GM21381 (cell line): ENCODE measurements around the gene SCD5.

ENCODE experiments used
- ATAC-seq: cut with Tn5 transposase; IDR thresholded peaks from one replicate; pipeline ENCODE4 v1.9.1; 2021; ENCODE audit warnings: mild to moderate bottlenecking, moderate library complexity; ENCODE audit not compliant: unreplicated experiment

Gene SCD5

DNA sequence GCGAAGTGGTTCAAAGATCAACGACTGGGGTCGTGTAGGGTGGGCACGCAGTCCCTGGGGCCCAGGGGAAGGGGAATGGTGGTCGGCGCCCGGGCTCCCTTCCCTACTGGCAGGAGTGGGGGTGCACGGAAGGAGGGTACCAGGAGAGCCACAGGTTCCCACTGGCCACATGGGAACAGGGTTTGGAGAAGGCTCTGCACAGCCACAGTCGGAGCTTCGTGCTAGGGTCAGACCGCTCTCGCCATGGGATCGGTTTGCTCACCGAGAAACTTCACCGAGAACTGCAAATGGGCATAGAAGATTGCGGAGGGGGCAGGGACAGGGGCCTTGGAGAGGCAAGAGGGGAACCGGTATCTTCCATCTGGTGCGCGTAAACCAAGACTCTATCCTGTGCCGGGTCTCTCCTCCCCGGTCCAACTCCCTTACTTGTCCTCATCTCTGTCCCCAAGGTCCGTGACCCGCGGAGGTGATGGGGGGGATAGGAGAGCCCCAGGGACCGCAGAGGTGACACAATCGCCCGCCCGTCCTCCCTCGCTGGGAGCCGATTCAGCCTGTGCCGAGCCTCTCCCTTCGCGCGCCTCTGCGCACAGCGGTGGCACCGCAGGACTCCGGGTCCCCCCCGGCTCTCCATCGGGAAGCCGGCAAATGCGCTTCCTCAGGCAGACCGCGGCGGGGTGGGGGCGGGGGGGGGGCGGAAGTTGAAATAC lies 1.0 kb downstream of the SCD5 start:
- ATAC-seq: no peak

DNA sequence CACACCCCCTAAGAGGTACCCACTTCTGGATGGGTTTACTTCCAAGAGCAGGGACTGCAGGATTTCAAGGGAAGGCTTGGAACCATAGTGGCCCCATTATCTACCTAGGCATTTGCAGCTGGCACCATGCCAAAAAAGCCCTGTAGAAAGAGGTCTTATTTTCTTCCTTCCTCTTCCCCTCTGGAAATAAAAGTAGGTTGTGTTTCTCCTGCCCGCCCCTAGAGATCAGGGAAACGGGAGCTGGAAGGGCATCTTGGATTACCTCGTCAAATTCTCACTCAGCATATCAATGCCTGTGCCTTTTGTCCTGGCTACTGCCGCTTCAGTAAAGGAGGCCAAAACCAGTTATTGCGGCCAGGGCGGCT lies 1.6 kb downstream of the SCD5 start:
- no peak for ATAC-seq

DNA sequence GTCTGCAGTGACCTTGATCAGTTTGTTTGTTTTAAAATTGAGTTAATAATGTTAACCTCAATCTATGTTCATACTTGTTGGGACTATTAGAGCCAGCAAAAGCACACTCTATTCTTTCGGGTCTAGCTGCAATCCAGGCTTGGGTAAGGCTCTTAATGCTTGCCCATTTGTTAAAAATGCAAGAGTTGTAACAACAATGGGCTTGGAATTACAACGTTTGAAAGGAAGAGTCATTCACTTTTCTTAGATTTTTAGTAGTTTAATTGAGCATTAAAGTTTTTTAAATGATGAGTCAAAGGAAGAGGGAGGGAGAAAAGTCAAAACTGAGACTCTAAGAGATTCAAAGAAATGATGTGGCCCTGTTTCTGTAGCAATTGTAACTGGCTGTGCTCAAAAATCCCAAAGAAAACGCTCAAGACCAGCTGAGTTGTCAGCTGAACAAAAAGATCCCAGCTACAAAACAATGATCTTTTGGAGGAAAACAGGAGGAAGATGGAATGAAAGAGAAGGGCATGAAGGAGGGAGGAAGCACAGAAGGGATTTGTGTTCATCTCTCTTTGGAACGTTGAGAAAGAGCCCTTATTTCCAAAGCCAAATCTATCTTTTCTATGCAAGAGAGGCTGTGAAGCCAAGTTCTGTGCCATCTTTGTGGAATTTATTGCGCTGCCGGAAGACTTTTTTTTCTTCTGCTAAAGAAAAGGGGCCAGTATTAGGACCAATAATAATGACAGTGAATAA lies 5.5 kb downstream of the SCD5 start:
- no peak for ATAC-seq

DNA sequence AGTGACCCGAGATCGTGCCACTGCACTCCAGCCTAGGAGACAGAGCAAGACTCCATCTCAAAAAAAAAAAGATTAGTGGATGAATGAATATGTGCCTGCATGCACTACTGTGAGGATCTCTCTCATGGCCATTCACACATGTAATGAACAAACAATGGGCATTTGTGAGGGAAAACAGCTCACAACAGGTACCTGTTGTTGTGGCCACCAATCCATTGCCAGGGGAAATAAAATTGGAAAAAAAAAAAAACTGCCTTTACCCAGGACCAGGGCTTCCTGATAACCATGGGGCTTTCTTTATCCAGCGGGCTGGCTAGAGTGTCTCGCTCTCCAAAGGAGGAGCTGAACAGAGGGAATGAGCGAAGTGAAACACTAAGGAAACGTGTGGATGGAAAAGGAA lies 7.4 kb downstream of the SCD5 start:
- ATAC-seq: no peak

DNA sequence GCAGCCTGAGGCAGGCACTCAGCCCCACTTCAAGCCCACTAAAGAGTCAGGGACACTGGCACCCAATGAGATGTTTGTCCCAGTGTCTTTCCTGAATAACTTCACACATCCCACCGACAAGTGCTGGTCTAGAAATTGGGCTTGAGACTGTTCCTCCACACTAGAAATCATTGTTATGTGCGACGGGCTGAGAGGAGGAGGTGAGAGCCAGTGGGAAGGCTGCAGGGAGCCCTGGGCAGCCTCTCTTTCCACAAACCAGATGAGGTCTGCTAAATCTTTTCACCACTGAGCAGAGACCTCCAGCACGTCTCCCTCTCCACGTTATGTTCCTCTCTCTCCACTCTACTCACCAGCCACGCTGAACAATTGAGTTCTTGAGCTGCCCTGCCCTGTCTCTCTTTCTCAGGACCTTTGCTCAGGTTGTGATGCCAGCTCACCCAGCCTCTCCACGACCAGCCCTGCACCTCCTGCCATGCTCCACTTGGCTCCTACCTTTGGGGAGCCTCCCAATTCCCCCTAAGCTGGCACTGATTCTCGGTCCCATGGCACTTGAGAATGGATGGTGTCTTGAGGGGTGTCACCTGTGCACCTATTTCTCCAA lies 8.4 kb downstream of the SCD5 start:
- no peak for ATAC-seq

DNA sequence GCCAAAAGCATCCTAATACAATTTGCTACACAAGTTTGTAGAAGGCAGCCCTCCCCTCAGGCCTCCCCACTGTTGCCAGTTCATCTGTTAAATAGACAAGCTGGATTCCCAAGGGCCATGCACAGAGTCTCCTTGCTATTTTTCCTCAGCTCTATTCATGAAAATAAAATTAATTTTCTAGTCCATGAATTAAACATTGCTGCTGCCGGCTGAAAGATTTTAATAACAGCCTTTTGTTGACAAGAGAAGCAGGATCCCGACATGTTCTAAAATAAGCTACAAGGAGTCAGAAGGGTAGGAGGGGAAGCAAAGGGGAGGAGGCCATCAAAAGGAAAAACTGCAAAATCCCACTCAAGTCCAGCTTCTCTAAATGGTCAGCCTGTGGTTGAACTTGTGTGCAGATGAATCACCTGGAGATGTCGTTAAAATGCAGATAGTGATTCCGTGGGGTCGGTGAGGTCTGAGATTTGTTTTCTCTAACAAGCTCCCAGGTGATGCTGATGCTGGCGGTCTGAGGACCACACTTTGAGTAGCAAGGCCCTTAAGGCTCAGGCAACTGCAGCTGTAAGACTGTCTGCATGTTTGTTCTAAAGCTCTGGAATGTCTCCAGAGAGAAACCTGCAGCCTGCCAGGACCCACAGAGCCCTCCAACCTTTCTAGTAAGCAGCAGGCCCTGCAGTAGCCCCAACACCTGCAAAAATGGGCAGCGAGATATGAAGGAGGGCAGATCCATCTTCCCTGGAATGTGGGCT lies 9.4 kb downstream of the SCD5 start:
- no peak for ATAC-seq

DNA sequence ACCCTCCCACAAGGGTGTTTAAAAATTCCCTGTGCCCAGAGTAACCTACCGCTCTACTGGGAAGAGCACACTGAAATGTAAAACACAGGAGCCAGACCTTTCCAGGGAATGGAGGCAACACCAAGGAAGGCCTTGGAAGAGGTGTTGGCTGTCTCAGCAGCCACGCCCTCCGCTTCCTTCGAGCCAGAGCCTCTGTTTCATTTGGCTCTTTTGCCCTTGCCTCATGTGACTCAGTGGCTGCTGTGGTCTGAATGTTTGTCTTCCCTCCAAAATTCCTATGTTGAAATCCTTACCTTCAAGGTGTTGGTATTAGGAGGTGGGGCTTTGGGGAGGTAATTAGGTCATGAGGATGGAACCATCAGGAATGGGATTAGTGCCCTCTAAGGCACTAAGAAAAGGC lies 11.3 kb downstream of the SCD5 start:
- no peak for ATAC-seq

DNA sequence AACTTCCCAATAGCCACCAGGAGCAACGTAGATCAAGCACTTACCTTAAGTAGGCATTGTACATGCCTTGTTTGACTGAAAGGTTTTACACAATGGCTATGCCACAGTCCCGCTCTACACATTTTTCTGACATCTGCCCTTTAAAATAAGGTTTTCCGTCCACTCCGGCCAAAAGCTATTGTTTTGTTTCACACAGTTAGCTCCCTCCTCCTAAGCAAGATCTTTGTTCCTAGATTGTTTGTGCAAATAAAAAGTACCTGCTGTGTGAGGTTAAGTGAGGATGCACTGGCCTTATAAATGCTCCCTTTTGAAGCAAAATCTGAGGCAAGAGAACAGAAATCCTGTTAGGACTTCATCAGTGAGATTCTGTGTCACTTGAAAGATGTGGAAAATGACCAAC lies 11.8 kb downstream of the SCD5 start:
- no peak for ATAC-seq

DNA sequence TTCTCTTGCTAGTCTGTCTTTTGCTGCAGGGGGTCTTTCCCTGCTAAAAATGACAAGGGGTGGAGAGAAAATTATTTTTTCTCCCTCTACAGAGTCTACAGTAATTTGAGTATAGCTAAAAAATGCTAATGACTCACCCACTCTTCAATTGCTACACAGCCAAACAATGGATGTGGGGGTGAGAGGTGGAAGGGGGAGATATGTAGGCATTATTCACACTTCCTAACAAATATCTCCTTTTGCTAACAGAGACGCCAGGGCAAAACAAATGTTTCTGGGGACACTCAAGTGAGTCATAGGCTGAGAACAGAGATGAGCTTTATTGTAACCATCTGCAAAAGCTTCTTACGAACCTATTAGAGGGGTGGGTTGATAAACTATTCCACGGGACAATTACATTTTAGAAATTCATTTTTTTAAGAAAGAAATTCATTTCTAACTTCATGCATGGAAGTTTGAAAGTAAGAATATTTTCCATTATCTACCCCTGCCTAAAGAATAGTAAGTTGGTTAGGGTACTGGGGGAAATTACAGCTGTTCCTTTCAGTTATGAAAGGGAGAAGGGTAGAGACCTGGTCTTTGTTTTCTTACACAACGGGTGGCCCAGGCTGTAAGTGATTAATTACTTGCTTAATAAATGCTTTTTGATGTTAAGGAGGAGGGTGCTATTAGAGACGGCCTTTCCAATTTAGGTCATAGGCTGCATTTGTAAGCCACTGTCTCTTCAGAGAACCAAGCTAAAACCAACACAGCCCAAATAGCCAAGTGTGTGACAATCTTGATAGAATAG lies 12.8 kb downstream of the SCD5 start:
- no peak for ATAC-seq

DNA sequence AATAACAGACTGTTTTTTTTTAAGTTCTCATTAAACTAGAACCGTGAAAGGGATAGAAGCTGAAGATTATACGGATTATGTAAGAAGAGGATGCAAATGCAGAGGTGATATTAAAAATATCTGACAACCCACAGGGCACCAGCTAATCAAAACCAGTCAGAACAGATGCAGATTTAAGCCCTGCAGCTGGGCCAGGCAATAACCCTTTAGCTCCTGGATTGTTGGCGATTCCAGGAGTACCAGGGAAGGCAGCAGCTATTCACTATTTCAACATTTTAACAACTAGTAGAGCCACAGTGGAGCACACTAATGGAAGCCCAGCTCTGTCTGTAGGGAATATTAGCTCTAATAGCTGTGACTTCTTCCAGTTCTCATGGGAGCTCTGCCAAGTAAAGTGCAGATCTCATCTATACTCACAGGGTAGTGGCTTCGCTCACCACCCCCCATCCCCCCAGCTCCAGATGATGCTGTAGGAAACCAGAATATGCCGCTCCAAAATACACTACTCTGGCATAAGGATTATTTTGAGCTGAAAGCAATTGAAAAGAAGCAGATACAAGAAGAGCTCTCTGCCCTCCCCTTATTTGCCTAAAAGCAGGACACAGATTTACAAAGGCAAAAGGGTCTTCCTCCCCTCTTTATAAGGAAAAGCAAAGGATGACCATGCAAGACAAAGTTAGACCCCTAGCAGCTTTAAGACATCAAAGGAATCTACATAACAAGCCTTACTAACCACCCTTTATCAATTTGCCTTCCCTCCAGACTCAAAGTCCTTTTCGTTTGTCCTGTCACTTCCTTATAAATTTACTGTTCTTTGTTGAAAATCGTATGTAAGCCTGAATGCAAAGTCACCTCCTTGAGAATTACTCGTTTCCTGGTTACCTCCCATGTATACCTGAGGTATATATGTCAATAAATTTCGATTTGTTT lies 13.7 kb downstream of the SCD5 start:
- ATAC-seq: no peak

DNA sequence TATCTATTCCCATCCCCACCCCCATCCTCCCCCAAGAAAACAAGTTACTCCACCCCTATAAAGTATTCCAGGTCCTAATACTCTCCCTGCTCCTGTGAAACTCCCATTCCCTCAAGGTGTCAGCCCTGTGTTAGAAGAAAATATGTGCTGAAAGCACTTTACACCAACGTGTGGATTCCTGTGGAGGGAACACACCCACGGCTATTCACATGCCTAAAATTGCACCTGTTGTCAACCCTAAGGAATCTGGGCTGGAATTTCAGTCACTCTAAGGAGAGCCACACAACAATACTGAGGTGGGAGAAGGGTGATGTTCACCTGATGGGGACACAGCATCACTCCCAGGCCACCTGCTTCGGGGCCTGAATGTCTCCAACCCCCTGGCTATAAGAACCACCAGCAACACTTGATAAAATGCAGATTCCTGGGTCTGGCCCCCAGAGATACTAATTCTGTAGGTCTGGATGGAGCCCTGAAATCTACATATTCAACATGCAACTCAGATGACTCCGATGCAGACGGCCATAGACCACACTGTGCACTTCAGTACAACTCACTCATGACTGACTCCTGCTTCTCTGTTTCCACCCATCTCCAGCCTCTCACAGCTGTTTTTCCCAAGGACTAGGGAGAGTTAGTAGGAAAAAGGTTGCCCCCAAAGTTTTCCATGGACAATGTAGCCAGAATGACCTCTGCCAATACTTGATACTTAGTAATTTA lies 15.8 kb downstream of the SCD5 start:
- no peak for ATAC-seq

DNA sequence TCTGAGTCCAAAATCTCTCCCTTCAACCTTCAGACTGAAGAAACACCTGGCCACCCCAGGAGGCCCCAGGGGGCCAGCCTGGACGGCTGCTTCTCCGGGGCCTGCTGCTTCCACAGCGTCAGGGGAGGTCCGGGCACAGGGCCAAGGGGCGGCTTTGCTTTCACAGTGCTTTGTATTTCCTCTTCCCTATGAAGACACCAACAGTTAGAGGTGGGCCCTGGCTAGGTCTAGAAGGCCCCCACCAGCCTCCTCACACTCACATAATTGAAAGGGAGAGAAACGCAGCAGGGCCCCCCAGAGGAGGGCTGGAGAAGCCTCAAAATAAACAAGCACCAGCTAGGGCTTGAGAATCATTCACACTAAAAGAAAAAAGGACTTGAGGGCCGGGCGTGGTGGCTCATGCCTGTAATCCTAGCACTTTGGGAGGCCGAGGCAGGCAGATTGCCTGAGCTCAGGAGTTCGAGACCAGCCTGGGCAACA lies 17.8 kb downstream of the SCD5 start:
- no peak for ATAC-seq

DNA sequence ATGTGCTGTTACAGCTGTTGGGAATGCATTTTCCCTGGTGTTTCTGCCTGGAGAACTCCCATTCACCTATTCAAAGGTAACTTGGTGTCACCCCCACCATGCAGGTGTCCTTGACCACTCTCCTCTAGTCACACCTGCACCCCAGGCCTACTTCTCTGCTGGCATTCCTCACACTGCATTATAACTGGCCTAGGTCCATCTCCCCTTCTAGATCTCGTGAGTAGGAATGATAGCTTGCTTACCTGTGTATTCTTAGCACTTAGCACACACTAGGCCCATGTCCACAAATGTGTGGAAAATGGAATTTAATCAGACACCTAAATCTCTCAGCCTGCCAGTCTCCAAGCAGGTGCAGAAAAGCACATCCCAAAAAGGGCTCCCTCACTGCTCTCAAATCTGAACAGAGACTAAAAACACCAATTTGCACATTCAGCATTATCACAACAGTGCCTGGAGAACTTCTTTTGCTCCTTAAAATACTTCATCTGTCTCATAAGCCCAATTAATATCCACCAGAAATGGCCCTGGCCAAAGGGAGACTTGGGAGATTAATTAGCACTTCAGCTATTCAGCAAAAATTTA lies 18.3 kb downstream of the SCD5 start:
- no peak for ATAC-seq

DNA sequence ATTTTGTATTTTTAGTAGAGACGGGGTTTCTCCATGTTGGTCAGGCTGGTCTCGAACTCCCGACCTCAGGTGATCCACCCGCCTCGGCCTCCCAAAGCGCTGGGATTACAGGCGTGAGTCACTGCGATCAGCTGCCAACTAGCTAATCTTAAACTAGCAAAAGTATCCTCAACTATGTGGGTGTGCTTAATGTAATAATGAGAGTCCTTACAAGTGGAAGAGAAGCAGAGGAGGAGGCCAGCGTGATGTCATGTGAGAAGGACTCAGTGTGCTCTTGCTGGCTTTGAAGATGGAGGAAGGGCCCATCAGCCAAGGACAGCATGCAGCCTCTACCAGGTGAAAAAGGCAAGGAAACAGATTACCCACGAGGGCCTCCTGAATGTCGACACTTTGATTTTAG lies 19.6 kb downstream of the SCD5 start:
- ATAC-seq: no peak

DNA sequence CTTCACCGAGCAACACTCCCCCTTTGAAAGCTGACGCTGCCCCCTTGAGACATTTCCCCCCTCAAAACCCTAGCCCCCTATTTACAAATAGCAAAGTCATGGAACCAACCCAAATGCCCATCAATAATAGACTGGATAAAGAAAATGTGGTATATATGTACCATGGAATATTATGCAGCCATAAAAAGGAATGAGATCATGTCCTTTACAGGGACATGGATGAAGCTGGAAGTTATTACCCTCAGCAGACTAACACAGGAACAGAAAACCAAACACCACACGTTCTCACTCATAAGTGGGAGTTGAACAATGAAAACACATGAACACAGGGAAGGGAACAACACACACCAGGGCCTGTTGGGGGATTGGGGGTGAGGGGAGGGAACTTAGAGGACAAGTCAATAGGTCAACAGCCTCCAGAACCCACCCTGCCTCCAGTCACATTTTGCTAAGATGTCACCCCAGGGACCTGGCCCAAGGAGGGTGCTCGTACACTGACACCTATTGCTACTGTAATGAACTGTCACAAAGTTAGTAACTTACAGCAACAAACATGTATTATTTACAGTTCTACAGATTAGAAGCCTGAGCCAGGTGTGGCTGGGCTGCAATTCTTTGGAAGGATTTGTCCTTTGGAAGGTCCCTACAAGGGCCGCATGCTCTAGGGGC lies 20.6 kb downstream of the SCD5 start:
- no peak for ATAC-seq

DNA sequence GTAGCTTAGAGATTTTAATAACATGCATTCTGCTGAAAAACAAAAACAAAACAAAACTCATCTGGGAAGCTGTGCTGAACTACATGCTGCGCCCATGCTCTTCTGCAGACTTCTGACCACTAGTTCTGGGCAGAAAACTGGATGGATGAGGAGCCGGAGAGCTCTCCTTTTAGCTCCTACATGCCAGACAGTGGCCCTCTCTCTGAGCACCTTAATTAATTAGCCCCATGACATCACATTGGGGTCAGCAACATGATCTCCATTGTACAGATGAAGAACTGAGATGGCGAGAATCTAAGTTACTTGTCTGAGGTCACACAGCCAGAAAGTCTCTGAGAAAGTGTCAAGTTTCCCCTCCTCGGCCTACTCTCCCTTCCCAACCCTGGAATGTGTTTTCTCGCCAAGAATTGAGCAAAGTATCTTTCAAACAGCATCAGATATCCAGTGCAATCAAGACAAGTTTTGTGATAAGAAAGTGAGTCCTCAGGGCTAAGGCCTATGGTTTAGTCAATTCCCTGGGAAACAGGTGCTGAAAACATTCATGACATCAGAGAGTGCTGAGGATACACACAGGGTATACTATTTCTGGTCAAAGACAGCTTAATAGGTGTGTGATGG lies 21.6 kb downstream of the SCD5 start:
- ATAC-seq: no peak

DNA sequence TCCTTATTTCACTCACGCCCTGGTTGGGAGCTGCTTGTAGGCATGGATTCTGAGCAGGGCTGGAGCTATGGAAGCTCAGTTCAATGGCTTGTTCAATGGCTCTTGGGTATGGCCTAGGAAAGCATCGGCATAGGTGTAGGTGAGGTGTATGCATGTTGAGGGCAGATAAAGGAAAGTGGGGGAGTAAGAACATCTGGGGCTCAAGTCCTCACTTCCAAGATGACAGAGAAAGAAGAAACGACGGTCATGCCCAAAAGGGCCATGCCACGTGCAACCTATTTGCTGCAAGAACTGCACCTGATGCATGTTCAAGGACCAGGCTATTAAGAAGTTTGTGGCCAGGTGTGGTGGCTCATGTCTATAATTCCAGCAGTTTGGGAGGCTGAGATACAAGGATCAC lies 23.4 kb downstream of the SCD5 start:
- no peak for ATAC-seq

DNA sequence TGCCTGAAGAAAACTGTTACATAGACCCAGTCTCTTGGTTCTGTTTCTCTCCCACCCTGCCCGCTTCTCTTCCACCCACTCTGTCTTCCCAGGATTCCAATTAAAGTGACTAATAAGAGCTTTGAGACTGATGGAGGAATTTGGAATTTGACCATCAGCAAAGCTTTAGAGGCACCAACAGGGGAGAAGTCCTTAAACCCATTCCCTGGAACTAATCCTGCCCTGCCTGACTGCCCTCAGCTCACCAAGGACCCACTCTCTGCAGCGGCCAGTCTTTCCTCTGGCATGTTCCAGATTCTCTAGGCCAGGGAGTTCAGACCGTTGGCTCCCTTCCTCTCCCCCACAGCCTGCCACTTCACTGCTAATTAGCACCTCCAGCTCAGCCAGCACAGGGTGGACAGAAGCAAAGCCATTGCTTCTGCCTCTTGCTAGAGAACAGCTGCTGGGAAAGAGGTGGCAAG lies 23.9 kb downstream of the SCD5 start:
- no peak for ATAC-seq
